CD4-positive, alpha-beta T cell treated with Interleukin-2 at 100 ng/mL for 4 hours (primary cell): ENCODE measurements around the gene AGXT.
A peak's percentile ranks its signal among the peaks of the same experiment; 100 is the strongest.

Source experiments
- DNase-seq: peaks from one replicate; pipeline ENCODE4 v3.0.0-alpha.2; 2020; ENCODE audit warnings: low spot score

AGXT gene

GRCh38 chr2:240886678-240887609, 18.3 kb downstream of the AGXT start:
- no peak for DNase-seq

DNA sequence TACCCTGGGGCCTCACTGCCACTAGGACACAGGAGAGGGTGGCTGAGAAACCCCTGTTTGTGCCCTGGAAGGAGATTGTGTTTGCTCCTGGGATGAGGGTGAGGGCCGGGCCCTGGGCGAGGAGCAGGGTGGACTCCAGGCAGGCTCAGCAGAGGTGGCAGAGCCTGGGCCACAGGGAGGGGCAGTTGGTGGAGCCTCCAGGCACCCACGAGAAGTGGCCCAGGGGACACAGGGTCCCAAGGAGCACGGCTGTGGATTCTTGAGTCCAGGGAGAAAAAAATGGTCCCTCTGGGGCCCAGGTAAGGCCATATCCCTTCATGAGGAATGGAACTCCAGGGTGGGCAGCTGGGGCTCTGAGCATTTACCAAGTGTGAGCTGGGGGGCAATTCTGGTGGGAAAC, 19.0 kb downstream of the AGXT start:
- no peak for DNase-seq

DNA sequence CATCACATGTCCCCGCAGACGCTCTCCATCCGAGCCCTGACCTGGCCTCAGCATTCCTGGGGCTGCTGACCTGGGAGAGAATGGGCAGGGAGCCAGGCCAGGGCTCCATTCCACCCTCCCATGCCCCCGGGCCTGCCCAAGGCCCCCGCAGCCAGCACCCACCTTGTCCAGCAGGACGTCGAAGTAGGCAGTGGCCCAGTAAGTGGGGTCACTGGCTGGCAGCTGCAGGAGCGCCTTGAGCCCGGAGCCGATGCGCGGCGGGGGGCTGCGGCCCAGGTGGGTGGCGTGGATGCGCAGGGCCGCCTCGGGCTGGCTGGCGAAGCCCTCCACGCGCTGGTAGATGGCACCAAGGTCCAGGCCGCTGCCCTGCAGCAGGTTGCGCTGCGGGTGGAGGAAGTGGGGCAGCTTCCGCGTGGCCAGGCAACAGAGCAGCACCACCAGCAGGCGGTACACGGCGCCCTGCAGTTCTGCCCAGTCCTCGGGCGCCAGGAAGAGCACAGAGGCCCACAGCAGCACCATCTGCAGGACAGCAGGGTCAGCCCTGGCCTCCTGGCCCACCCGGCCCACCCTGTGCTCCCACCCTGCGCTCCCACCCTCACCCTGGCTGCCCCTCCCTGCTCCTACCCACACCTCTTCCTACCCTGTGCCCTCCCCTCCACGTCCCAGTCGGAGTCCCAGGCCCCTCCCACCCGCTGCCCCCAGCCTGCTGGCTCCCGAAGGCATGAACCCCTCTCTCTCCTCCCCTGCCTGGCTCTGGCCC, 19.7 kb downstream of the AGXT start:
- no peak for DNase-seq

- no peak for DNase-seq
Measured at GRCh38 chr2:240888890-240889573, 20.4 kb downstream of the AGXT start.

- no peak for DNase-seq
Measured at GRCh38 chr2:240889601-240890560, 21.3 kb downstream of the AGXT start.

GRCh38 chr2:240890691-240891090, 22.1 kb downstream of the AGXT start:
- DNase-seq: no peak

DNA sequence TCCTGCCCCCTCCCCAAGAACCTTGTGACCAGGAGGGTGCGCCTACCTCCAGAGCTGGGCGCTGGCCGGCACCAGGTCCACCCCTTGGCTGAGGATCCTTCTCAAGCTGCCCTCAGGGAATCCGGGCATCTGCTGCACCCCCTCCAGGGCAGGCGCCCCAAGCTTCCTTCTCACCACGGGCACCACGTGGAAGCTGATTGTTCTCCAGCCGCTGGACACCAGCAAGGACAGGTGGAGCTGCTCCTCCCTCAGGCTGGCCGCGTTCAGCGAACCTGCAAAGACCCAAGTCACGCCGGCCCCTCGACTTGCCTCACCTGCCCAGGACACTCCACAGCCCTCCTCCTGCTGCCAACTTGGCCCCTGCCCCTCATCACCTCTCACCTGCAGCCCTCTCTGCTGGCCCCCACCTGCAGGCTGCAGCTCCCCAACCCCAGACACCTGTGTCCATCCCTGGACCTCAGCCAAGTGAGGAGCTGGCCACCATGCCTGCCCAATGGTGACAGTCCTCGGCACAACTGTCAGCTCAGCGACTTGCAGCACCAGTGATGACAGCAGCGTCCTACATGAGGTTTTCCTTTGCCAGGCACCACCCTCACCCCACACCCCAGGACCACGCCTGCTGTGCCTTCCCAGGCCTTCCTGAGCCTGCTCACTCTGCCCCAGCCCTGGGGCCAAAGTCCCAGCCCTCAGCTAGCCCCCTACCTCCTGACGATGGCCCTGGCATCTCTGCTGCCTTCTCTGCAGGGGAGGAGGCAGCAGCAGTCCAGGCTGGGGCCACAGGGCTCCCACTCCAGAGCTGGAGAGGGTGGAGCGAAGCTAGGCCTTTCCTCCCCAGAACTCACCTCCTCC, 23.1 kb downstream of the AGXT start:
- no peak for DNase-seq

DNA sequence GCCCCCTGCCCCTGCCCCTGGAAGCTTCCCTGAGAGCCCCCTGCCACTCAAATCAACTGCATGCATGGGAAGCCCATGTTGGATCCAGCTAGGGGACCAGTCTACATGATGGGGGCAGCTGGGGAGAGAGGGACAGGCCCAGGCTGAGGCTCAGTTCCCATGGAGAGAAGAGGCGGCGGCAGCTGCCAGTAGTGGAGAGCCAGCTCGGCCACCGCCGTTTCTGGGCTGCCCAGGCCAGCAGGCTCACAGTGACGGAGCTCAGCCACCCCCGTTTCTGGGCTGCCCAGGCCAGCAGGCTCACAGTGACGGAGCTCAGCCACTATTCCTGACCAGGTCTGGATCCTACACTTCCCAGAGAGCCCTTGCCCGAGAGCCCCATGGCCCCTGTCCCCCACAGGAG, 23.7 kb downstream of the AGXT start:
- no peak for DNase-seq

DNA sequence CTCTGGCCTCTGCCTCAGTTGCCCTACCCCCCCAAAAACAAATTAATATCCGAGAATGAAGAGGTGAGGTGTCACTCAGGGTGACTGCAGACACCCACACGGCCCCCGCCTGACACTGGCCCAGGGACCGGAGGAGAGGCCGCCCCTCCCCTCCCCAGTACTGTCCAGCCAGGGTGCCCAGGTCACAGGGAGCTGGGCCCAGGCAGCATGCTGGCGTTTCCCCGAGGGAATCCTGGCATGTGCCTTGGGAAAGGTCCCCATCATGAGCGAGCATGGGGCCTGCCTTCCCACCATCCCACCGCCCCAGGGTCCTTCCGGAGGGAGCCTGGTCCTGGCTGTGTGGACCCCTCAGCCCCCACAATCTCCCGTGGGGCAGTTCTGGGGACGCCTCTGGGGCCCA, 24.3 kb downstream of the AGXT start:
- no peak for DNase-seq

DNA sequence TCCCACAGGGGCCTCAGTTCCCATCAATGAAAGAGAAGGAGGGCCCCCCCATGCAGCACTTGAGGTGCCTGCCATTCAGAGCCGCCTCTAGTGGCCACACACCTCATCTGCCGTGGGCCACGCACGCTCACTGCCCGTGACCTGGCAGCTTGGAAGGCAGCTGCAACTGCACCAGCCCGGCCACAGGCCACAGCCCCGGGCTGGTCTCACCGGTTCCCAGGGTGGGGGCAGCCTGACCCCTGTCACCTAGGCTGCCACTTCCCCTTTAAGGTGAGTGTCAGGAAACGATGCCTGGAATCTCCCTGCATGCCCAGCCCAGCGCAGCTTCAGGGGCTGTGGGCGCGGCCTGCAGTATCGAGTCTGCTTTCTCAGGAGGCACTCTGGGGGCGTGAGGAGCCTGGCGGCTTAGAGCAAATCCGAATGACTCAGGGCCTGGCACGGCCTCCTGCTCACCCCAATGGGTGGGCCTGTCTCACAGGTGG, 24.8 kb downstream of the AGXT start:
- peak; percentile 2 for DNase-seq

DNA sequence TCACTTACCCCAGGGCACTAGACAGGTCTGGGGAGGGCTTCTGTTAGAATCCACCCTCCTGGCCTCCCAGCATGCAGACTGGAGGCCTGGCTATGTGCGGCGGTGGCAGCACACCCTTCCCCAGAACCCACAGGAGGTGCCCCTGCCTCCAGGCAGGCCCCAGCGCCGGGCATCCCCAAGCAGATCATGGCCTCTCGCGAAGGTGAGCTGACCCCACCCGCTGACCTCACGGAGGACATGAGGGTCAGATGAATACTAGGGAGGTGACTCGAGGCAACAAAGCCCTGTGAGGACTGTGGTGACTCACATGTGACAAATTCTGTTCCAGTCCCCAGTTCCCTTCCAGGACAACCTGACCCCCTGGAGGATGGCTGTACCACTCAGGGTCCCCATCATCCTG, 25.4 kb downstream of the AGXT start:
- DNase-seq: no peak

DNA sequence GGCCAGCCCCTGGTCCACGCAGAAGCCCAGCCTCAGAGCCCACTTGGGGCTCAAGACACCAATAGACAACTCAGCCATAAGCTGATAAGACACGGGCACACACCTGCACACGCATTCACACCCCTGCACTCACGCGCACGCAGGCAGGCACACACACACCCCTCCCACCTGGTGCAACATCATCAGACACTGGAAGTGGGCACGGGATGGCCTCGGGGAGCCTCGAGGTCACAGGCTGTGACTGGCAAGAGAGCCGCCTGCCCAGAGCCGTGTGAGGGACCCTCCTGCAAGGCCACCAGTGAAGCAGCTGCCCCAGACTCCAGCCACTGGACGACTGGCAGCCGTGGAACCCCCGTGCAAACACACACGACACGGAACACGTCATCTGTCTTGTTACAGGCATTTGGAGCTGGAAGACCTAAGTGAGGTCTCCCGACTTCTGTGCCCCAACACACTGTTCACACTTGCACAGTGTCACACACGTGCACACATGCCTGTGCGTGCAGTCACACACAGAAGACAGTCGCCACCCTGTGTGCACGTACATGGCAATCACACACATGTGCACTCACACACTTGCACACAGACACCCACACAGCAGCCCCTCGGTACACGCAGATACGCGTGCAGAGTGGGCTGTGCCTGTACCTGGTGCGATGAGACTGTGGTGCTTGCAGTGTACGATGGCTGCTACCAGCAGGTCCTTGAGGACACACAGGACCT, 26.4 kb downstream of the AGXT start:
- no peak for DNase-seq

- DNase-seq: no peak
Measured at GRCh38 chr2:240895656-240896388, 27.2 kb downstream of the AGXT start, which contains the start of gene MAB21L4. MAB21L4 (minus strand) TSS chr2:240896156; CDS start chr2:240895997, 159 bp downstream.

GRCh38 chr2:240896394-240896793, 27.8 kb downstream of the AGXT start:
- DNase-seq: no peak

- no peak for DNase-seq
Measured at GRCh38 chr2:240896871-240897692, 28.5 kb downstream of the AGXT start.

GRCh38 chr2:240898108-240898730, 29.6 kb downstream of the AGXT start:
- DNase-seq: no peak

- DNase-seq: no peak
Measured at GRCh38 chr2:240898731-240899467, 30.3 kb downstream of the AGXT start.
